Measurements from ENCODE around the gene LRCH4. TPM values are rescaled to one million over a fixed set of nuclear protein-coding genes. Genes with fewer than 3 reads are reported as not detected.
A peak's percentile ranks its signal among the peaks of the same experiment; 100 is the strongest.

The LRCH4 gene
- total and polyA plus RNA-seq, 2 of the 13 experiments (the other 11 are each of a cell fraction or from before 2014, with no cell fraction given): 7.0 to 9.3 TPM

DNA sequence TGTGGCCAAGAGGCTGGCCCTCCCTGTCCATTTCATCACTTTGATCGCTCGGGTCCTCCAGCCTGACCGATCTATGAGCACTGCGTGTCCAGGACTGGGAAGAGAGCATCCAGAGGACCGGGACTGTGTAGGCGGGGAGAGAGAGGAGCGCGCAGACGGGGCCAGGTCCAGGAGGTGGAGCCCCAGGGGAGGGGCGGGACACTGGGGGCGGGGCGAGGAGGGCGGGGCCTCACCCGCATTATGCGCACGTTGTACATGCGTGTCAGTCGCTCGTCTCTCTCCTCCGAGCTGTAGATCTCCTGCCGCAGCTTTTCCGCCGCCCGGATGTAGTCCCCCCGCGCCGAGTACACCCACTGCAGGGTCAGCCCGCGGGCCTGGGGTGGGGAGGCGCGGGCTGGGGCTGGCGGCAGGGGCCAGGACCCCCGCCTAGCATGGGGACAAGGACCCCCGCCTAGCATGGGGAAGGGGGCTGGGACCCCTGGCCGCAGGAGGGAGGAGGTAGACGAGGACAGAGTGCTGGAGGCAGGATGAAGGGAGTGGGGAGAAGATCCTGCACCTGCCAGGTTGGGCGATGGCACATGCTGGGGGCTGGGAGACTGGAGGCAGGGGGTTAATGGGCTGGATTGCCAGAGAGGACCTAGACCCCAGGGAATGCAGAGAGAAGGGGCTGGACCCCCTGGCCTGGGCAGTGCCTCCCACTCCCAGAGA is 40.8 kb upstream of the LRCH4 start:
- 90% methylated on average over 25 of the region's 37 CpGs for WGBS (ENCODE audit: low lambda C conversion rate)
- Histone ChIP-seq H3K9ac (ENCODE audit: insufficient read depth, low read depth, low read length) (no peak overlapping the region), H3K36me3 (replicated peaks in 1 of 2; ENCODE audit: control insufficient read depth in 1 of 2, insufficient read depth in 2 of 2, low read length in 2 of 2) (peaks cover 4 to 25% of the 10 kb centered on the region in 2 experiments; a peak in 4 of 5 replicates), H3K4me3 (replicated peaks in 1 of 3; ENCODE audit: insufficient read depth in 1 of 3, low read depth in 2 of 3, low read length in 3 of 3) (no peak overlapping the region), H3K27me3 (ENCODE audit: control insufficient read depth in 1 of 2, insufficient read depth in 2 of 2, low read length in 2 of 2) (no peaks in the 10 kb centered on the region), H3K79me2 (ENCODE audit: insufficient read depth, low read length) (no peaks in the 10 kb centered on the region), H3K9me3 (ENCODE audit: low read length) (no peaks in the 10 kb centered on the region), H2AFZ (ENCODE audit: low read length) (no peak overlapping the region), H3K27ac (ENCODE audit: extremely low read length, insufficient read depth, low read length) (no peak overlapping the region), H3K4me2 (ENCODE audit: low read depth, low read length) (no peak overlapping the region), H4K20me1 (ENCODE audit: insufficient read depth, low read length) (peaks cover 6% of the 10 kb centered on the region; the same call in 1 of the 2 replicates), H3K4me1 (ENCODE audit: insufficient read depth, low read length) (peaks cover 7% of the 10 kb centered on the region)
- intact Hi-C loops (cut with micrococcal nuclease; ENCODE audit: unreplicated experiment): no loop called here
- ChIA-PET CTCF (ENCODE audit: low intra/inter-chr PET ratio, low total read pairs) (no interaction called here), POLR2A (interaction anchor here (0.9 kb wide), 2 partner anchors 14 to 40 kb away, joined by 3 to 4 read pairs; partner anchors contain the start of genes FBXO24, LRCH4 and MOSPD3)
- BruUV-seq (replicated peaks): no TSS peak
- FAIRE-seq (no peak), DNase-seq (ENCODE audit: low spot score) (no peak), ATAC-seq (no peak)
- in situ Hi-C loops (cut with HindIII; ENCODE audit: extremely low pct_ligation_motif_present, low pct_unique_long_range_greater_than_20kb): no loop called here
- TF ChIP-seq SP140L (CRISPR knock-in tag; IDR thresholded peaks at IDR 0.05; ENCODE audit: borderline replicate concordance) (no peak), RBFOX2 (IDR thresholded peaks at IDR 0.05; ENCODE audit: low read depth, low read length) (0 out of 2 replicates have a peak, but pooled peaks have one; percentile 14), AGO2 (optimal IDR thresholded peaks at IDR 0.05; ENCODE audit: low read depth, low read length) (peak; percentile 30), STAT5B (CRISPR knock-in tag; IDR thresholded peaks at IDR 0.05) (no peak), TBP (CRISPR knock-in tag; IDR thresholded peaks at IDR 0.05) (no peak)

DNA sequence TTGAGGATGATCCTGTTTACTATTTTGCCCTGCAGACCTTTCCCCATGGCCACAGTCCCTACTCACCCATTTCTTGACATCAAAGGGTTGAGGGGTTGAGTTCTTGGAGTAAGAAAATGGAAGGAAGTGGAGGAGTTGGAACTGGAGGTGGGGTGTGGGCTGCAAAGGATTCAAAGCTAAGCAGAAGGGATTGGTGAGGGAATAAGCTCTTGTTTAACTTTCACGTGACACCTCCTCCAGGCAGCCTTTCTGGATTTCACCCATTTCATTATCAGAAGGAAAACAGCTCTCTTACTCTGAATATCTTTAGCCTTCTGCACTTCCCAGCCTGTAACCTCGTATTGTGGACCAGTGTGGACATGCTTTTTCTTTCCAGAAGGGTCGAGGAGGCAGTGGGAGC is 40.1 kb upstream of the LRCH4 start:
- FAIRE-seq (no peak), DNase-seq (ENCODE audit: low spot score) (no peak), ATAC-seq (no peak)
- Histone ChIP-seq H2AFZ (ENCODE audit: low read length) (no peak overlapping the region), H3K27ac (ENCODE audit: extremely low read length, insufficient read depth, low read length) (no peak overlapping the region), H3K27me3 (ENCODE audit: control insufficient read depth in 1 of 2, insufficient read depth in 2 of 2, low read length in 2 of 2) (no peaks in the 10 kb centered on the region), H3K36me3 (replicated peaks in 1 of 2; ENCODE audit: control insufficient read depth in 1 of 2, insufficient read depth in 2 of 2, low read length in 2 of 2) (peaks cover 4 to 23% of the 10 kb centered on the region in 2 experiments; a peak in 4 of 5 replicates), H3K9ac (ENCODE audit: insufficient read depth, low read depth, low read length) (no peak overlapping the region), H3K9me3 (ENCODE audit: low read length) (no peaks in the 10 kb centered on the region), H3K79me2 (ENCODE audit: insufficient read depth, low read length) (no peaks in the 10 kb centered on the region), H3K4me3 (replicated peaks in 1 of 3; ENCODE audit: insufficient read depth in 1 of 3, low read depth in 2 of 3, low read length in 3 of 3) (no peak overlapping the region), H3K4me1 (ENCODE audit: insufficient read depth, low read length) (peaks cover 13% of the 10 kb centered on the region), H3K4me2 (ENCODE audit: low read depth, low read length) (no peak overlapping the region), H4K20me1 (ENCODE audit: insufficient read depth, low read length) (peaks cover 6% of the 10 kb centered on the region; the same call in 1 of the 2 replicates)
- WGBS (ENCODE audit: low lambda C conversion rate): 96% methylated on average over 3 of the region's 3 CpGs
- intact Hi-C loops (cut with micrococcal nuclease; ENCODE audit: unreplicated experiment): no loop called here
- TF ChIP-seq MBD4 (IDR thresholded peaks at IDR 0.05; ENCODE audit: borderline replicate concordance, low read length) (no peak), ZFP36 (IDR thresholded peaks at IDR 0.05; ENCODE audit: borderline replicate concordance, low read depth, low read length, partially characterized antibody) (peak; percentile 89)
- CTCF ChIA-PET (ENCODE audit: low intra/inter-chr PET ratio, low total read pairs): no interaction called here
- POLR2A ChIA-PET: interaction anchor here (0.9 kb wide), 3 partner anchors 14 to 47 kb away, joined by 3 to 4 read pairs (median 3); partner anchors contain the start of genes FBXO24, GNB2, LRCH4 and MOSPD3
- BruUV-seq (replicated peaks): TSS peak; percentile 35
- in situ Hi-C loops (cut with HindIII; ENCODE audit: extremely low pct_ligation_motif_present, low pct_unique_long_range_greater_than_20kb): no loop called here

All from HepG2 (cell line).